GM12801 (cell line): ENCODE results near the gene PBX3.

Source experiments
- CTCF ChIP-seq: IDR thresholded peaks from one replicate; pipeline ENCODE4 v1.5.1; 2011; ENCODE audit warnings: control low read depth; ENCODE audit not compliant: insufficient read length; ENCODE audit errors: extremely low read depth

Gene PBX3

GRCh38 chr9:125982798-125983406, 235.7 kb downstream of the PBX3 start:
- TF ChIP-seq CTCF: no peak

DNA sequence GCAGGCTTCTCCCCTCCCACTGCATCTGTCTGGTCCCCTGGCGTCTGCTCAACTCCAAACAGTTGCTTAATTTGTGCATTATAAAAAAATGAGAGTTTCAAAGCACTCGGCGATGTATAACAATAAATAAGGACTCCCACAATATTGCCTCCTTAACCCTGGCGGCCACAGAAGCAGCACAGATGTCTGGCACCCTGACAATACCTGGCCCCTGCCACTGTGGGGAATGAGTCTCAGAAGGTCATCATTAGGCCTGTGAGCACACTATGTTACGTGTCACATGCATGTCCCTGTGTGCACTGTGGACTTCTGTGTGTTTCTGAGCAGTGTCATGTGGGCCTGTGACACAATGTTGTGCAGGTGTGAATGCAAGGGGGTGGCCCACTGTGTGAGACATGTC, 236.5 kb downstream of the PBX3 start:
- TF ChIP-seq CTCF: no peak

DNA sequence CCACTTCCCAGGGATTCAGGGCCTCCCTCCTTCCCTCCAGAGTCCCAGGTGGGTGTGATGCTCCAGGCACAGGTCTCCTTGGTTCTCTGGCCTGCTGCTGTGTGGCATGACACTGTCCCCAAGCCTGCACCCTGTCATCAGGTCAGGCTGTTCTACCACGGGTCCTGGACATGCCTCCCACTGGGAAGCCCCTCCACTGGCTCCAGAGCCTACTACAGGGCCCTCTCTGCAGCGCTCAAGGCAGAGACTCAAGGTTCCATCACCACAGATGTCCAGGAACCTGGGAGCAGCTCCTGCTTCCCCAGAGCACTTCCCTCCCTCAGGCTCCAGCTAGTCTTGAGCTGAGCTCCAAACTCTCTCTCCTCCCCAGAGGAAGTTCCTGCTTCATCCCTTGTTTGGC, 237.3 kb downstream of the PBX3 start:
- TF ChIP-seq CTCF: no peak

DNA sequence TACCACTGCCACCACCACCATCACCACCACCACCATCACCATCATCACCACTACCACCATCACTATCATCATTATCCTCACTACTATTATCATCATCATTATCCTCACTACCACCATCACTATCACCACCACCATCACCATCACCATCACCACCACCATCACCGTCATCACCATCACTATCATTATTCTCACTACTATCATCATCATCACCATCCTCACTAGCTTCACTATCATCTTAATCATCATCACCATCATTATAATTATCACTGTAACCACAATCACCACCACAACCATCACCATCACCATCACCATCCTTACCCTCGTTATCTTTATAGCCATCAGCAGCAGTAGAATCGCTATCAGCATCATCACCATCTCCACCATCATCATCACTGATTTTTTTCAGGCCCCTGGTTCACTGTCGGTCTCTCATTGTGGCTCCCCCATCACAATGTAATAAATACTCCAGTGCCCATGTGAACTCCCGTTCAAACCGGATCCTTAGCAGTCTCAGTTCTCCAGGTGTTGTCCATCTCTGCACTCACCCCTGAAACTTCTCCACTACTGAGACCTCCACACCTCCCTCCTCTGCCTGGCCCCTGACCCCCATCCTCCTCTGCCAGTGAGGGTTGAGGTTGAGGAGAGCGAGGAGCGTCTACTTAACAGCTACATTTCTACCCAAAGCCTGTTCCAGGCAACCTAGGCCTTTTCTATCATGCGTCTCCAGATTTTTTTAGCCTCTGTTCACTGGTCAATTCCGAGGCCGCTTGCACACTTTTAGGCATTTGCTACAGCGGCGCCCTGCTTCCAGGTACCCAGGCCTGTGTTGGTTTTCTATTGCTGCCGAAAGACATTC, 238.2 kb downstream of the PBX3 start:
- TF ChIP-seq CTCF: no peak

GRCh38 chr9:125985998-125986655, 239.0 kb downstream of the PBX3 start:
- no peak for TF ChIP-seq CTCF

DNA sequence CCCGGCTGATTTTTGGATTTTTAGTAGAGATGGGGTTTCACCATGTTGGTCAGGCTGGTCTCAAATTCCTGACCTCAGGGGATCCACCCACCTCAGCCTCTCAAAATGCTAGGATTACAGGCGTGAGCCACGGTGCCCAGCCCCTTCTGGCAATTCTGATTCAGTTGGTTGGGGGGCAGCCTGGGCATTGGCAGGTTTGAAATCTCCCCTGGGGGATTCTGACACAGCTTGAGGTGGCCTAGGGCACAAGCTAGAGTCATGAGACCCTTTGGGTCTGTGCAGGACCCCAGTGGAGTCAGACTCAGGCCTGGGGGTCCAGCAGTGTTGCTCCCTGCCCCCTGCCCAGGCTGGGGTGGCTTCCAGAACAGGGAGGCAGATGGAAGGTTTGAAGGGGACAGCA, 239.8 kb downstream of the PBX3 start:
- no peak for TF ChIP-seq CTCF

- TF ChIP-seq CTCF: no peak
Measured at GRCh38 chr9:125987420-125987819, 240.2 kb downstream of the PBX3 start.
